K562 (cell line): ENCODE measurements around the gene NFATC3. TPM values are rescaled to one million over a fixed set of nuclear protein-coding genes. Genes with fewer than 3 reads are reported as not detected.

Experiments
- ATAC-seq: fragments of 200-7000 bp; cut with Tn5 transposase; 3 replicates; pipeline ENCODE4 v1.9.1; 2020; ENCODE audit warnings: moderate library complexity
- BruUV-seq: library from RNA; stranded (reverse); fragments of 400-500 nt; replicated peaks from 2 replicates; lab custom pipeline; 2021; lab: Mats Ljungman, UMichigan
- CTCF ChIA-PET: fragments of 300-600 bp; formaldehyde crosslinking; extraction: SDS; loops from one replicate; lab custom pipeline; 2021; ENCODE audit warnings: low intra/inter-chr PET ratio; lab: Yijun Ruan, JAX
- POLR2A ChIA-PET: fragments of 300-600, 350-650 bp; sonication (Branson Sonifier 250); formaldehyde crosslinking; extraction: SDS; loops from one replicate; lab custom pipeline; 2021; ENCODE audit warnings: antibody characterized with exemption, inconsistent platforms; lab: Yijun Ruan, JAX
- DNase-seq, 4 experiments: peaks; one replicate each; pipeline versions ENCODE4 v3.0.0 to v3.0.0-alpha.2; 2011 to 2018; ENCODE audit warnings: low spot score in 3 of 4, mixed read lengths in 3 of 4; ENCODE audit errors: extremely low read depth in 1 of 4
- FAIRE-seq: peaks from 2 replicates; lab custom pipeline; 2011; peaks lifted over from hg19 to GRCh38; lab: Jason Lieb, UNC
- H2AFZ ChIP-seq: 2 replicates; pipeline ENCODE4 v1.6.0; 2011; ENCODE audit warnings: low read depth, low read length, control low read depth, inconsistent platforms
- H3K27ac ChIP-seq: fragments of 200-600 bp; 3 replicates; pipeline ENCODE4 v1.8.0; 2011; ENCODE audit warnings: low read depth, mild to moderate bottlenecking, control low read depth, inconsistent platforms, low read length, moderate library complexity, mixed read lengths; ENCODE audit errors: extremely low read depth
- H3K27me3 ChIP-seq, 2 experiments: fragments of 300-600 bp in 1 of 2; 2 replicates in 1 of 2; 3 replicates in 1 of 2; pipeline versions ENCODE4 v1.6.0 to v1.8.0; 2011; ENCODE audit warnings: inconsistent platforms in 2 of 2, low read length in 2 of 2, mild to moderate bottlenecking in 1 of 2, mixed read lengths in 1 of 2, moderate library complexity in 1 of 2; ENCODE audit not compliant: control insufficient read depth in 2 of 2, insufficient read depth in 2 of 2
- H3K36me3 ChIP-seq: fragments of 300-600 bp; 3 replicates; pipeline ENCODE4 v1.8.0; 2011; ENCODE audit warnings: mild to moderate bottlenecking, low read length, inconsistent platforms; ENCODE audit not compliant: control insufficient read depth, insufficient read depth
- H3K4me1 ChIP-seq, 2 experiments: fragments of 200-600 bp in 1 of 2; replicated peaks in 1 of 2; 2 replicates in 1 of 2; 3 replicates in 1 of 2; pipeline versions ENCODE4 v1.5.1 to v1.8.0; 2011; ENCODE audit warnings: inconsistent platforms in 2 of 2, low read length in 2 of 2, mild to moderate bottlenecking in 1 of 2, mixed read lengths in 1 of 2, moderate library complexity in 1 of 2; ENCODE audit not compliant: control insufficient read depth in 2 of 2, insufficient read depth in 2 of 2
- H3K4me2 ChIP-seq: 2 replicates; pipeline ENCODE4 v1.6.1; 2011; ENCODE audit warnings: low read length, control low read depth, inconsistent platforms, mixed read lengths; ENCODE audit not compliant: insufficient read depth
- H3K4me3 ChIP-seq: fragments of 200-600 bp; sonication (generic), shearing (Covaris generic); 2 replicates; pipeline ENCODE4 v1.5.1; 2016; ENCODE audit warnings: control low read depth, inconsistent platforms
- H3K79me2 ChIP-seq: fragments of 200-600 bp; 3 replicates; pipeline ENCODE4 v1.8.0; 2011; ENCODE audit warnings: low read length, inconsistent platforms; ENCODE audit not compliant: control insufficient read depth, insufficient read depth
- H3K9ac ChIP-seq, 2 experiments: 2 replicates each; pipeline versions ENCODE4 v1.6.0 to v1.6.1; 2011; ENCODE audit warnings: low read depth in 2 of 2, low read length in 2 of 2, control low read depth in 1 of 2, inconsistent platforms in 1 of 2, mild to moderate bottlenecking in 1 of 2, mixed read lengths in 1 of 2; ENCODE audit not compliant: insufficient read depth in 1 of 2
- H3K9me1 ChIP-seq: one replicate; pipeline ENCODE4 v1.6.0; 2011; ENCODE audit warnings: inconsistent platforms, mild to moderate bottlenecking, low read length, moderate library complexity; ENCODE audit not compliant: control insufficient read depth, insufficient read depth
- H3K9me3 ChIP-seq: replicated peaks from 2 replicates; pipeline ENCODE4 v1.5.1; 2011; ENCODE audit warnings: low read depth, low read length, inconsistent platforms; ENCODE audit not compliant: control insufficient read depth, insufficient read depth
- H4K20me1 ChIP-seq: replicated peaks from 2 replicates; pipeline ENCODE4 v1.6.1; 2011; ENCODE audit warnings: low read length, inconsistent platforms, mixed read lengths; ENCODE audit not compliant: control insufficient read depth, insufficient read depth
- CBFB ChIP-seq: sonication (generic); formaldehyde crosslinking; IDR thresholded peaks from 2 replicates; pipeline ENCODE4 v1.4.0; 2020; ENCODE audit warnings: mild to moderate bottlenecking, missing genetic modification reagents
- CBX2 ChIP-seq: fragments of 200-600 bp; sonication (generic); IDR thresholded peaks from one replicate; pipeline ENCODE4 v1.6.1; 2012; ENCODE audit warnings: mild to moderate bottlenecking, low read length, inconsistent platforms; ENCODE audit not compliant: insufficient read depth, poor library complexity, severe bottlenecking
- E2F3 ChIP-seq: fragments of 250-450 bp; sonication (Bioruptor Pico); IDR thresholded peaks from 2 replicates; pipeline ENCODE4 v1.4.0; 2020; ENCODE audit warnings: mild to moderate bottlenecking
- E2F5 ChIP-seq: sonication (generic); formaldehyde crosslinking; IDR thresholded peaks from 2 replicates; pipeline ENCODE4 v1.8.0; 2022; ENCODE audit warnings: mild to moderate bottlenecking, missing genetic modification reagents
- HMG20A ChIP-seq: fragments of 450-650 bp; formaldehyde crosslinking; conservative IDR thresholded peaks from 2 replicates; pipeline ENCODE4 v1.4.0; 2020; ENCODE audit warnings: mild to moderate bottlenecking, mixed read lengths
- KAT2B ChIP-seq: IDR thresholded peaks from one replicate; pipeline ENCODE4 v1.6.1; 2012; ENCODE audit warnings: low read depth, mild to moderate bottlenecking, control low read depth, inconsistent platforms, low read length, moderate library complexity
- MCM7 ChIP-seq, 2 experiments: fragments of 450-650 bp; IDR thresholded peaks; 2 replicates each; pipeline ENCODE4 v1.6.1; 2016 to 2018
- NCOA6 ChIP-seq: fragments of 450-650 bp; IDR thresholded peaks from 2 replicates; pipeline ENCODE4 v1.6.1; 2017; ENCODE audit warnings: mild to moderate bottlenecking
- RBBP5 ChIP-seq: fragments of 200-600 bp; sonication (generic); IDR thresholded peaks from 2 replicates; pipeline ENCODE4 v1.6.1; 2012; ENCODE audit warnings: borderline replicate concordance, mild to moderate bottlenecking, low read length, control low read depth, inconsistent platforms; ENCODE audit not compliant: insufficient read depth, poor library complexity, severe bottlenecking
- SIRT6 ChIP-seq: IDR thresholded peaks from one replicate; pipeline ENCODE4 v1.6.1; 2012; ENCODE audit warnings: low read depth, mild to moderate bottlenecking, control low read depth, inconsistent platforms, low read length, moderate library complexity
- WGBS: fragments of 100-300 bp; shearing (Covaris generic); methylation state at CpG from one replicate; pipeline ENCODE4 v1.1.6; 2016; ENCODE audit warnings: low coverage, mixed read lengths; ENCODE audit not compliant: insufficient coverage; ENCODE audit errors: missing lambda C conversion rate; 5-methylcytosine and 5-hydroxymethylcytosine counted together
- in situ Hi-C: fragments of 300-500 bp; cut with MboI; formaldehyde crosslinking; loops from 4 replicates; pipeline ENCODE4 v1.15.0; 2018; ENCODE audit warnings: inconsistent platforms, mixed read lengths
- intact Hi-C: fragments of 100-400 bp; cut with micrococcal nuclease; formaldehyde crosslinking; loops from 2 replicates; pipeline ENCODE4 v1.14.2; 2022
- polyA plus RNA-seq, 8 experiments: library from polyadenylated mRNA; depleted of rRNA in 4 of 8; stranded (reverse) in 5 of 8; unstranded in 3 of 8; fragments of >200 nt; fragmentation: Nextera tagmentation in 2 of 8; fragmentation: Illumina TruSeq in 1 of 8; extraction: Ambion mirVana in 2 of 8; extraction: Trizol in 1 of 8; gene quantifications; 2 replicates each; pipeline versions ENCODE4 v1.2.1 to v1.2.3, GENCODE V29; 2011 to 2014; ENCODE audit warnings: inconsistent platforms in 1 of 8, missing spikeins in 1 of 8
- total RNA-seq, 7 experiments: library from RNA; depleted of rRNA in 6 of 7; stranded (reverse); fragments of >200 nt in 6 of 7; fragmentation: Illumina TruSeq in 2 of 7; extraction: Trizol in 2 of 7; gene quantifications; 2 replicates each; pipeline versions ENCODE4 v1.2.1 to v1.2.3, GENCODE V29; 2011 to 2021; ENCODE audit warnings: low replicate concordance in 1 of 7

NFATC3 gene
- total and polyA plus RNA-seq, 9 of the 15 experiments (the other 6 are each of a cell fraction or from before 2014, with no cell fraction given), result 15.7 to 98.4 (median 59.4) TPM

- Histone ChIP-seq H3K27me3 (no peaks in the 10 kb centered on the region), H3K79me2 (no peaks in the 10 kb centered on the region), H2AFZ (no peak overlapping the region), H3K4me3 (no peak overlapping the region), H3K9me1 (no peaks in the 10 kb centered on the region), H3K9me3 (no peaks in the 10 kb centered on the region), H3K27ac (no peak overlapping the region), H3K4me1 (no peaks in the 10 kb centered on the region), H3K4me2 (no peak overlapping the region), H3K36me3 (peaks cover 48% of the 10 kb centered on the region; the same call in 2 of the 3 replicates), H4K20me1 (no peaks in the 10 kb centered on the region), H3K9ac (no peak overlapping the region)
- in situ Hi-C loops, result loop anchor here (10.0 kb wide), 2 partner anchors 235 to 375 kb away; no protein-coding TSS in a partner anchor
- WGBS, result 98% methylated on average over 2 of the region's 2 CpGs
- ChIA-PET CTCF (no interaction called here), POLR2A (no interaction called here)
- intact Hi-C loops, result loop anchor here (10.0 kb wide), 1 partner anchor 165 kb away; the partner anchor contains the start of gene NRN1L
- no TSS peak for BruUV-seq
- DNase-seq (peak in 1 of 4 experiments; percentile 3), ATAC-seq (no peak), FAIRE-seq (no peak)
- TF ChIP-seq NCOA6, result no peak
- no peak for TF ChIP-seq E2F5
- no peak for TF ChIP-seq HMG20A
- no peak for TF ChIP-seq KAT2B
- TF ChIP-seq CBX2, result no peak
- TF ChIP-seq RBBP5, result no peak
- no peak for TF ChIP-seq E2F3
- TF ChIP-seq CBFB, result no peak
- no peak for TF ChIP-seq SIRT6
- no peak for TF ChIP-seq MCM7 (IDR thresholded peaks at IDR 0.05)
Measured at GRCh38 chr16:68049449-68049848, 35.7 kb upstream of the NFATC3 start.
